ENCODE results near the gene EXOC4. TPM values are rescaled to one million over a fixed set of nuclear protein-coding genes. Genes with fewer than 3 reads are reported as not detected.

Gene EXOC4
- total RNA-seq, 1 experiment from 2014 or later = 66.2 TPM

DNA sequence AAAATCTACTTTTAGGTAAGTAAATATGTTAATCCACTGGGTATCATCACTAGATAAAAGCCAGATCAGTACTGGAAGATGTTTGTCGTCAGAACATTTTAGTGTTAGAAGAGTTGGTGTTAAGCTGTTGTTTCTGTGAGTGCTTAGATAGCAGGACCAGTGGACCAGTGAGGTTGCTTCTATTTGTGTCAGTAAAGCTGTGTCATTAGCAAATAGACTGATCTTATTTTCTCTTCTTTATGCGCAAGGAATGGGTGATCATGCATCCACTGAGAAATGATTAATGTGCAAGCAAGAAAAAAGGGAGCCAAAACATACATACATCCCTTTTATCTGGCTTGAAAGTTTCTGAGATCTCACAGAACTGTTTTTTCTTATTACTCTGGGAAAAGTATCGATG is 42.6 kb downstream of the EXOC4 start:
- no peaks in the 10 kb centered on the region for H3K27me3 Mint-ChIP-seq (ENCODE audit: insufficient read depth, unreplicated experiment)
- H3K9me3 Mint-ChIP-seq (ENCODE audit: unreplicated experiment) = no peaks in the 10 kb centered on the region
- H3K36me3 Mint-ChIP-seq (ENCODE audit: insufficient read depth, unreplicated experiment) = peaks cover 11% of the 10 kb centered on the region
- POLR2A ChIA-PET = no interaction called here
- no peaks in the 10 kb centered on the region for H3K27me3 ChIP-seq (replicated peaks; ENCODE audit: control insufficient read depth, insufficient read depth, low read length)
- CTCF ChIA-PET = no interaction called here
- intact Hi-C loops (cut with micrococcal nuclease; ENCODE audit: unreplicated experiment) = no loop called here
- H3K27ac Mint-ChIP-seq (ENCODE audit: unreplicated experiment) = no peak overlapping the region
- BruUV-seq (replicated peaks) = no TSS peak
- TF ChIP-seq, protein P1, sequence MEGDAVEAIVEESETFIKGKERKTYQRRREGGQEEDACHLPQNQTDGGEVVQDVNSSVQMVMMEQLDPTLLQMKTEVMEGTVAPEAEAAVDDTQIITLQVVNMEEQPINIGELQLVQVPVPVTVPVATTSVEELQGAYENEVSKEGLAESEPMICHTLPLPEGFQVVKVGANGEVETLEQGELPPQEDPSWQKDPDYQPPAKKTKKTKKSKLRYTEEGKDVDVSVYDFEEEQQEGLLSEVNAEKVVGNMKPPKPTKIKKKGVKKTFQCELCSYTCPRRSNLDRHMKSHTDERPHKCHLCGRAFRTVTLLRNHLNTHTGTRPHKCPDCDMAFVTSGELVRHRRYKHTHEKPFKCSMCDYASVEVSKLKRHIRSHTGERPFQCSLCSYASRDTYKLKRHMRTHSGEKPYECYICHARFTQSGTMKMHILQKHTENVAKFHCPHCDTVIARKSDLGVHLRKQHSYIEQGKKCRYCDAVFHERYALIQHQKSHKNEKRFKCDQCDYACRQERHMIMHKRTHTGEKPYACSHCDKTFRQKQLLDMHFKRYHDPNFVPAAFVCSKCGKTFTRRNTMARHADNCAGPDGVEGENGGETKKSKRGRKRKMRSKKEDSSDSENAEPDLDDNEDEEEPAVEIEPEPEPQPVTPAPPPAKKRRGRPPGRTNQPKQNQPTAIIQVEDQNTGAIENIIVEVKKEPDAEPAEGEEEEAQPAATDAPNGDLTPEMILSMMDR (IDR thresholded peaks at IDR 0.05; ENCODE audit: insufficient read depth in 1 of 2, low read depth in 1 of 2, low read length in 1 of 2, severe bottlenecking in 1 of 2, unreplicated experiment in 1 of 2) = no peak
- H3K4me1 Mint-ChIP-seq (ENCODE audit: low read depth, unreplicated experiment) = no peaks in the 10 kb centered on the region
- H3K4me3 ChIP-seq (ENCODE audit: low read depth, low read length) = no peak overlapping the region
- no peak for DNase-seq
- no peak overlapping the region for H3K4me3 Mint-ChIP-seq (ENCODE audit: unreplicated experiment)
- no peaks in the 10 kb centered on the region for H3K4me1 ChIP-seq
- H3K9me3 ChIP-seq = no peaks in the 10 kb centered on the region
- no peaks in the 10 kb centered on the region for H3K36me3 ChIP-seq (ENCODE audit: control insufficient read depth, insufficient read depth, low read length)

- H3K4me1 ChIP-seq = no peaks in the 10 kb centered on the region
- H3K36me3 ChIP-seq (ENCODE audit: control insufficient read depth, insufficient read depth, low read length) = no peaks in the 10 kb centered on the region
- H3K4me3 ChIP-seq (ENCODE audit: low read depth, low read length) = no peak overlapping the region
- no peaks in the 10 kb centered on the region for H3K27me3 ChIP-seq (replicated peaks; ENCODE audit: control insufficient read depth, insufficient read depth, low read length)
- Mint-ChIP-seq H3K4me1 (ENCODE audit: low read depth, unreplicated experiment) (no peaks in the 10 kb centered on the region), H3K27me3 (ENCODE audit: insufficient read depth, unreplicated experiment) (no peaks in the 10 kb centered on the region), H3K4me3 (ENCODE audit: unreplicated experiment) (no peak overlapping the region), H3K9me3 (ENCODE audit: unreplicated experiment) (no peaks in the 10 kb centered on the region), H3K27ac (ENCODE audit: unreplicated experiment) (no peak overlapping the region), H3K36me3 (ENCODE audit: insufficient read depth, unreplicated experiment) (no peaks in the 10 kb centered on the region)
- ChIA-PET POLR2A (no interaction called here), CTCF (no interaction called here)
- no TSS peak for BruUV-seq (replicated peaks)
- no peak for DNase-seq
- TF ChIP-seq, protein P1 (IDR thresholded peaks at IDR 0.05; ENCODE audit: insufficient read depth in 1 of 2, low read depth in 1 of 2, low read length in 1 of 2, severe bottlenecking in 1 of 2, unreplicated experiment in 1 of 2) = no peak
- intact Hi-C loops (cut with micrococcal nuclease; ENCODE audit: unreplicated experiment) = no loop called here
- no peaks in the 10 kb centered on the region for H3K9me3 ChIP-seq
Observed at GRCh38 chr7:133297093-133297492, 44.2 kb downstream of the EXOC4 start.

GRCh38 chr7:133298080-133298479 is 45.2 kb downstream of the EXOC4 start:
- no peak for DNase-seq
- Mint-ChIP-seq H3K27me3 (ENCODE audit: insufficient read depth, unreplicated experiment) (no peaks in the 10 kb centered on the region), H3K36me3 (ENCODE audit: insufficient read depth, unreplicated experiment) (no peaks in the 10 kb centered on the region), H3K27ac (ENCODE audit: unreplicated experiment) (no peak overlapping the region), H3K4me1 (ENCODE audit: low read depth, unreplicated experiment) (no peaks in the 10 kb centered on the region), H3K9me3 (ENCODE audit: unreplicated experiment) (no peaks in the 10 kb centered on the region), H3K4me3 (ENCODE audit: unreplicated experiment) (no peak overlapping the region)
- no TSS peak for BruUV-seq (replicated peaks)
- TF ChIP-seq, protein P1 (IDR thresholded peaks at IDR 0.05; ENCODE audit: insufficient read depth in 1 of 2, low read depth in 1 of 2, low read length in 1 of 2, severe bottlenecking in 1 of 2, unreplicated experiment in 1 of 2) = no peak
- Histone ChIP-seq H3K27me3 (replicated peaks; ENCODE audit: control insufficient read depth, insufficient read depth, low read length) (no peaks in the 10 kb centered on the region), H3K36me3 (ENCODE audit: control insufficient read depth, insufficient read depth, low read length) (no peaks in the 10 kb centered on the region), H3K9me3 (no peaks in the 10 kb centered on the region), H3K4me3 (ENCODE audit: low read depth, low read length) (no peak overlapping the region), H3K4me1 (no peaks in the 10 kb centered on the region)
- ChIA-PET POLR2A (no interaction called here), CTCF (no interaction called here)
- intact Hi-C loops (cut with micrococcal nuclease; ENCODE audit: unreplicated experiment) = no loop called here
